B cell (primary cell): Measurements from ENCODE around the gene ATIC.

Experiments used
- CTCF ChIP-seq: fragments of 200-600 bp; IDR thresholded peaks from one replicate; pipeline ENCODE4 v1.8.0; 2022; ENCODE audit warnings: antibody characterized with exemption, mild to moderate bottlenecking
- EZH2 ChIP-seq: IDR thresholded peaks from 2 replicates; pipeline ENCODE4 v1.6.1; 2012; ENCODE audit warnings: borderline replicate concordance, low read depth, mild to moderate bottlenecking, moderate library complexity, low read length; ENCODE audit not compliant: insufficient read depth, poor library complexity, severe bottlenecking

- TF ChIP-seq CTCF: no peak
- no peak for TF ChIP-seq EZH2
Observed at GRCh38 chr2:215377283-215377682, 65.4 kb downstream of the ATIC start.
